ENCODE measurements around the gene NXPH3.

Gene NXPH3

GRCh38 chr17:49596613-49597244 is 21.1 kb downstream of the NXPH3 start:
- DNase-seq = no peak

DNA sequence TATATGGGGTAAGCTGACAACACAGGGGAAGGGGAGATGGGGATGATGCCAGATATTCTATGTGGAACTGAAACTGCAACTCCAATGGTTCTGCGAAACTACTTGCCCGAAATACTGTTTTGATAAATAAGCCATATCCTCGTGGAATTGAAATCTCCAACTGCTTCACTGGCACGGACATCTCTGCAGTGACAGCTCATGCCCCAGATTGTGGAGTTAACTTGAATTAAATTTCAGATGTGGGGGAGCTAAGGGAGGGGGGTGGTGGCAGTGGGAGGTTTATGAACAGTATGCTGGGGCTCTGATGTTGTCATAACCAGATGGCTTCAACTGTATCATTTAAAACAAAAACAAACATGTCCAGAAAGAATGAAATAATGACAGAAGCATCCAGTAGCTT is 21.8 kb downstream of the NXPH3 start:
- DNase-seq = no peak

DNA sequence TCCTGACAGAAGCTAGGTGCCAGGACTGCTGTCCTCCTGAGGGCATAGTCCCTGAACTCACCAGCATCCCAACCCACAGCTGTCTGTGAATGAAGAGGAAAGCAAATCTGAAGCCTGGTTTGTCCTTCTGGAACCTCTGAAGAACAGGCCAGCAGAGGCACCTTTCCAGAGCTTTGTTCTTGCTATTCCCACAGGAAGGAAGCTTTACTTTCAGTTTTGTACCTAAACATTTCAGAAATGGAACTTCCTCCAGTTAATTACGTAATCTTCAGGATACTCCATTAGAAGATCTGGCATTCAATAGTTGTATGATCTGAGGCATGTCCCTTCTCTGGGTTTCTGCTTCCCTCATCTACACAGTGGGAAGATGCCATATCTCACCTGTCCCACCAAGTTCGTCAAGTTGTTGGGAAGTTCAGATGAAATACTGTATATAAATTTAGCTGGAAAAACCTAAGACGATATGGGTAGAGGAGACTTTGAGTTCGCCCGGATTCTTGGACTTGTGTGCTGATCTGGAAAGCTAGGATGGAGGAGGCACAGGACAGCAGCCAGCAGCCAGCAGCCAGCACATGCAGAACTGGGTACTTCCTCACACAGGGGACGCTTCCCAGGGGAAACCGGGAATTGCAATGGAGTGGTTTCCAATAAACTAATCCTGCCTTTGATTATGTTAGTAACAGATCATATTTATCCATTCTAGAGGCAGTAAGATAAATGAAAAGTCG is 22.4 kb downstream of the NXPH3 start:
- no peak for DNase-seq

- no peak for DNase-seq
Observed at GRCh38 chr17:49598918-49599317, 23.2 kb downstream of the NXPH3 start.

DNA sequence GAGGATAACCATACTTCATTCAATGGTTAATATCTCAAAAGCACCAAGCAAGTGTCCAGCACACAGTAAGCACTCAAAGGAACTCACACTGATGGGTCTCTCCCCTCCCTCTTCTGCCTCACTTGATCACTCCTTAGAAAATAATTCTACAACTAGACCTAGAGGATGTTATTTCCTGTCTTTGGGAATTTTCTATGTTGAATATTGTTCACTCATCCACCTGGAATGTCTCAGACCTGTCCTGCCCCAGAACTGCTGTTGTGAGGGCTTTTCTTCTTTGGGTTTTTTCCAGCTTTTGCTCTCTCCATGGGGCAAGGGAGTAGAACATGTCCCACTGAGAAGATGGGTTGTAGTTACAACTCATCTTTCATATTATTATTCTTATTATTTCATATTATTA is 25.3 kb downstream of the NXPH3 start:
- no peak for DNase-seq

DNA sequence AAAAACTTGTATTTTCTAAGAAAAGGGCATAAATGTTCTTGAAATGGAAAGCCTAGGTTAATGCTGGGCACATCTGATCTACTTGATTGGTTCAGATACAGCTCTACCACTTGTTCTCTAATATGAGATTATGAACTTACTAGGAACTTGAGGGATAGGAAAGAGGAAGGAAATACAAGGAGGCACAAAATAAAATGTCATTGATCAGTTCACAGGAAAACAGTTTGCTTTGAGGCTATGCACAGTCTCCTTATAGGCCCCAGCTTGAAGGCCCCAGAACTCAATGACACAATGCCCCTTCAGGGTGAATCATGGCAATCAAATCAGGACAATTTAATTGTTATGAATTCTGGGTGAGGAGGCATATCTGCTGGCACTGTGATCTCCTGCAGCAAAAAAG is 27.1 kb downstream of the NXPH3 start:
- DNase-seq = no peak

DNA sequence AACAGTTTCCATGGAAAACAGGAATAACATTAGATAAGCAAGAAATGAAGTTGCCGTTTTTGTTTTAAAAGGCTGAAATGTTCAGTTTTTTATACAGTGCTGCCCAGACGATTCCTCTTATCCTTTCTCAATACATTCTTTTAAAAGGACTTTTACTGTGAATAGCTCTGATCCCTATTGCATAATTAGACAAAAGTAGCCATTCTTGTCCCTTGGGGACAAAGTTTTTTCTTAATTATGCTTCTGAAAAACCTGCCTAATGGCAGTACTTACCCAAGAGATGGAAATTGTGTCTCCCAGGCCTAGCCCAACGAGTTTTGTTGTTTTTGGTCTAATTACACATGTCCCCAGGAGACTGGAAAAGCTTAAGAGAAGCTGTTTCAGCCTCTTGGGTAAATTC is 27.6 kb downstream of the NXPH3 start:
- DNase-seq = no peak

GRCh38 chr17:49603720-49604119 is 28.0 kb downstream of the NXPH3 start:
- no peak for DNase-seq

GRCh38 chr17:49604314-49604869 is 28.7 kb downstream of the NXPH3 start:
- DNase-seq = no peak

DNA sequence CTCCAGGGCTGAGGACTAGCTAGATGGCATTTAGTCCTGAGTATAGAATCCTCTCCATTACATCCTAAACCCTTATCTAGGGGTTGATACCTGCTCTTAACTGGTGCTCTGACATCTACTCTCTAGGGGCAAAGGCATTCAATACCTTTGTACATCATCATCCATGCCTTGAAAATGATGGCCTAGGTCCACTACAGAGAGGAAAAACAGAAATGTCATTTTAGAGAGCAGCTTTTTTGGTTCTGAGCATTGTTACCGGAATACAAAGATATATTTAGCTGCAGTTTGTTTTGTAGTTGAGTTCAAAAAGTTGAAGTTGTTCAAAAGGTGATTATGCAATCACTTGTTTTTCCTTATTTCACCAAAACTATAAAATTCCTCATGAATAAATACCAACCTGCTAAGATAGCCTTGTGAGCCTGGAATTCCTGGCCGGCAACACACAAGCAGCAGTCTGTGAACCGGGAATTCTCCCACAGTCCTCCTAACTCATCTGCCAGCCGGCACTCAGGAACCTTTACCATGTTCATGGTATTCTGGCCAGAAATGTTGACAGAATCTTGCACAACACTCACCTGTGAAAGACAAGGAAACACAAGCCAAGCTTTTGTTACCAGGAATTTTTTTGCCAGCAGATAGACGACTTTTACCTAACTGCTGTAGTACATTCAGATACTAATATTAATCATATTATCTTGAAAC is 35.4 kb downstream of the NXPH3 start:
- DNase-seq = no peak

DNA sequence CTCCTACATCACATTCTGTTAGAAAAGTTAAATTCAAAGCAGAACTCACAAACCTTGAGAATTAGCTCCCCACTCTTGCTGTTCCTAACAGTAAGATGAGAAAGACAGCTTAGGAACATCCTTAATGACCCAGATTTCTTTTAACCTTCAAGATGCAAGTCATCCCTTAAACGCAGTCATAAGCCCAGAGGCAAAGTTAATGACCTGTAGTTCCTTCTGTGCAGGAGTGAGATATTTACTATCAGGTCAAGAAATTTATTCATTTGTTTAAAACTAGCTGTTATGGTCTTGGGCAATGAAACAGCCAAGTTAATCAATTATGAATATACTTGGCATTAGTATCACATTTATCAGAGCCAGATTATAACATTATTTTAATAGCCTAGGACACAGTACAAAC is 37.1 kb downstream of the NXPH3 start:
- DNase-seq = no peak

DNA sequence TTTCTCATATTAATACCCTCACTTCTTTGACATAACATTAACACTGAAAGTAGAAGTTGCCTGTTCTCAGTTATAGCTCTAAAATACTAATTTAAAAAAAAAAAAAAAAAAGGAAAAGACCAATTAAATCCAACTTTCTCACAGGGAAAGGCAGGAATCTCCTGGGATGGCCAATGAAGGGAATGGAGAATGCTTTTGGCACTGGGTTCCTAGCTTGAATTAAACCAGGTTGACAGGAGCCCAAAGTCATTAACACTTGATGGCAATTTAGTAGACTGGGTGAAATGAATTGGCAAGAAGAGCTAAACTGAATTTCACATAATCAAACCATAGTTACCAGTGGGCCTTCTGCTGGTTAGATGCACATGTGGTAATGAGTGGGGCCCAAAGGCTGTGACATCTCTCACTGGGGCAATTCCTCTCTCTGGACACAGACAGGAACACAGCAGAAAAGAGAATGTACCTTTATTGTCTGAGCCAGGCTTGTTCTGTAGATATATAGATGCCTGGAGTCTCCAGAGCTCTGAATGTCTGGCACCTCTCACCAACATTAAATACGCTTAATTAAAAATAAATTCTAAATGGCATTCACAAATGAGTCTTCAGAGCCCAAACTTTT is 37.6 kb downstream of the NXPH3 start:
- no peak for DNase-seq

- DNase-seq = no peak
Observed at GRCh38 chr17:49616086-49616485, 40.4 kb downstream of the NXPH3 start.

DNA sequence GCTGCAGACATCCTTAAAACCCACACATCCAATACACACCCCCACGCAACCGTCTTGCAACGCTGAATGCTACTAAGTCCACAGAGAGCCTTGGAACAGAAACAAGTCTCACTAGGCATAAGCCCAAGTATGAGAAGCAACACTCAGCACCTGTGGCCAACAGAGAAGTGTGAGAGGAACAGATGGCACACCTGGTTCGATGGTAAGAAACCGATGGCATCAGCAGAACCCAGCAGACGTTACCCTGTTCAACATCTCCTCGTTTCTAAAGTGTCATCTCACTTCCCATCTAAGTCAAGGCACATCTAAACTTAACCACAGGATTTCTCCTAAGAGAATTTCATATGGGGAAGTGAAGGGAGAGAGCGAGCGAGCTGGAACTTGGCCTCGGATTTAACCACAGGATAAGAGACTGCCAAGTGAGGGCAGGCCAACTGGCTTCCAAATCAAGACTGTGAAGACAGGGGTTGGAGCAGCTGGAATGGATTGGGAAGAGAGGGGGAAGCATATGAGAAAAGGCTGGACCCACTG is 41.0 kb downstream of the NXPH3 start:
- DNase-seq = no peak

DNA sequence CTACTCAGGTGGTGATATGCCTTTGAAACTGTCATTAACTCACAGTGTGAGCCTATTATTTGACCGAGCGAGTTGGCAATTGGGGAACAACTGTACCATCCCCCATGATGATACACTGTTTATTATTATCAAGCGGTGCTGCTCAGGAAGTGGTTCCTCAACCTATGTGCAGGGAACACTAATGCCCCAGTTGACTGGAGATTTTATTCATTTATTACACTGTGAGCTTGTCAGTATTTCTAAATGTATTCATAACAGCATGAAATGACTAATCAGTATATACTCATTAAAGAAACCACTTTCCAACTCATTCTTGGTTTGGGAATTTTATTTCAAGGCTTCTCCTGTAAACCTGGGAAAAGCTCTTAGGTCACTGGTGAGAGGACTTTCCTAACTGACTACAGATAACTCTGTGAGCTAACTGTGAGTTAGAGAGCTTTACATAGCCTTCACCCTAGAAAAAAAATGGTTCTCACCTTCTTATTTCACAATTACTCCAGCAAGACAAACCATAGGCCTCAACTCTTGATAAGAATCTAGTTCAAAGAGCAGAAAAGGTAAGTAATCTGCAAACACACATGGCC is 42.4 kb downstream of the NXPH3 start:
- no peak for DNase-seq

DNA sequence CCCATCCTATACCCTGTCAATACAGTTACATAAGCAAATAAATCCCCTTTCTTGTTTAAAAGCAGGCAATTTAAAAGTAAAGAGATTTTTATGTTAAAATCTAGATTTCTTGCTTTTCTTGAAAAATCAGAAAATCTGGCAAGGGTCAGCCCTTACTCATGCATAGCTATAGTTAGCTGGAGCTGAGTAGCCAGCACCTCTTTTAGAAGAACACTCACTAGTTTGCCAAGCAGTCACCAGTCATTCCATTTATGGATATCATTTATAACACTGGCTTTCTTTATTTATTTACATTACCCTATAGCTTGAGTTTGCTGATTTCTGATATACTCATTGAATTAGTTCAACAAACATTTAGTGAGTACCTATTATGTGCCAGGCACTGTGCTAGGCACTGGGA is 45.7 kb downstream of the NXPH3 start:
- DNase-seq = no peak

DNA sequence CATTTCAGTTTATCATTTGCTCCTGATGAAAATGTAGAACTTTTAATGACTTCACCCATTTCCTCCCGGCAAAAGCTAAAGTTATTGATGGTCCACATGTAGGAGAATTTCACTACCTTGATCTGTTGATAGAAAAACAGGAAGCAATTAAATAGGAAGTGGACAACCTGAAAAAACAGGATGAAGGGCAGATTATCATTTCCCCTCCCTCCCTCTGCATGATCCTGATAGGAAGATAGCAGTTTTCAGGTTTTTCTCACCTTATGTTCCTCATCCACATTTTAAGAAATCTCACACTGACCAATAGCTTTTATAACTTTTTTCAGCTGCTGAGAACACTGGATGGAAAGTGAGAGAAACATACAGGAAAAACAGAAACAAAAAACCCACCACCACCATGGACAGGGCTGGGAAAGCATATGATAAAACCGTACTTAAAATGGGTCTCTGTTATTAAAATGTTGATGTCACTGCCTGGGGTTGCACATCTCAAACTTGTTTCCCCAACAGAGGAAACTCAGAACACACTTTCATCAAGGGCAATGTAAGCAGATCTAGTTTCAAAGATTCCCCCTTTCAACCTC is 46.4 kb downstream of the NXPH3 start:
- no peak for DNase-seq

- DNase-seq = no peak
Observed at GRCh38 chr17:49624896-49625295, 49.2 kb downstream of the NXPH3 start.

GRCh38 chr17:49629447-49629846 is 53.8 kb downstream of the NXPH3 start:
- no peak for DNase-seq

DNA sequence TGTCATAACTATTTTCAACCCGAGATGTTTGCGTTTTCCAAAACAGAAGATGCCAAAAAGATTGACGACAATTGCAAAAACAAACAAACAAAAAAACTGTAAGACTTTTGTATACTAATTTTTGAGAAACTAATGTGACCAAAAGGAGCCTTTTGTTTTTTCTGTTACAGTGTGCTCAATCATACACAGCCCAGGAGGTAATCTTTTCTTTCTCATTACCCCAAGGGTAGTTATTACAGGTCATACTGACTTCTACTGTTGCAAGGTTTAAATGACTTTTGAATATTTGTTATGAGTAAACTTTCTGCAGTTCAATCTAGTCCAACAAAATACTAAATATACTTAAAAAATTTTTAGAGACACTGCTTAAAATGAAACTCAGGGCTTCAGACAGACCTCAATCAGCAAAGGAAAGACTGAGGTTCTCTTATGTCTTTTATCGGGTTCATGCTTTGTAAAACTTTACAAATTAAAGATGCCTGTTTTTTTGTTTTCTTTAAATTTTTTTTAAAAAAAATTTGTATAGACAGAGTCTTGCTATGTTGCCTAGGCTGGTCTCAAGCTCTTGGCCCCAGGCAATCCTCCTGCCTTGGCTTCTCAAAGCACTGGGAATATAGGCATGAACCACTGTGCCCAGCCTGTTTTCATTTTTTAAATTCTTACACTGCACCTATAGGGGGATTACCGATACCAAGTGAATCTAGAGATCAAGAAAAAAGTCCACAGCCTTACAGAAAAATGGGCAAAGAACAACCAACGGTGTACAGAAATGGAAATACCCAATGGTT is 54.6 kb downstream of the NXPH3 start:
- no peak for DNase-seq

- no peak for DNase-seq
Observed at GRCh38 chr17:49631496-49631895, 55.8 kb downstream of the NXPH3 start.
